HL-60 (cell line): ENCODE results near the gene TLCD5.

Source experiments
- DNase-seq, 2 experiments: peaks; one replicate each; pipeline ENCODE4 v3.0.0-alpha.2; 2010 to 2020; ENCODE audit warnings: low read depth in 1 of 2, low spot score in 1 of 2
- H3K27ac ChIP-seq: fragments of 250-450 bp; sonication (Bioruptor Pico); replicated peaks from 2 replicates; pipeline ENCODE4 v1.5.1; 2020; ENCODE audit warnings: mild to moderate bottlenecking, moderate library complexity
- H3K27me3 ChIP-seq: fragments of 250-450 bp; sonication (Bioruptor Pico); 2 replicates; pipeline ENCODE4 v1.5.1; 2021; ENCODE audit warnings: mild to moderate bottlenecking, moderate library complexity; ENCODE audit not compliant: insufficient read depth, poor library complexity, severe bottlenecking
- H3K4me3 ChIP-seq: replicated peaks from 2 replicates; pipeline ENCODE4 v1.5.1; 2011; ENCODE audit warnings: mild to moderate bottlenecking, control low read depth, low read length; ENCODE audit not compliant: insufficient read depth
- GABPA ChIP-seq: IDR thresholded peaks from 2 replicates; pipeline ENCODE4 v1.6.1; 2012; ENCODE audit warnings: low read depth
- POLR2AphosphoS5 ChIP-seq: IDR thresholded peaks from 2 replicates; pipeline ENCODE4 v1.6.1; 2012; ENCODE audit warnings: low read depth
- SPI1 ChIP-seq: IDR thresholded peaks from 2 replicates; pipeline ENCODE4 v1.6.1; 2012; ENCODE audit warnings: low read depth, mild to moderate bottlenecking, borderline replicate concordance
- TF ChIP-seq, protein P1 (sequence below): IDR thresholded peaks from 2 replicates; pipeline ENCODE4 v1.6.1; 2012; ENCODE audit warnings: low read depth; ENCODE audit not compliant: insufficient replicate concordance
- TF ChIP-seq, protein P2 (sequence below): IDR thresholded peaks from one replicate; pipeline ENCODE4 v1.5.1; 2011; ENCODE audit warnings: low read length, control low read depth, inconsistent platforms; ENCODE audit not compliant: insufficient read depth

Gene TLCD5

DNA sequence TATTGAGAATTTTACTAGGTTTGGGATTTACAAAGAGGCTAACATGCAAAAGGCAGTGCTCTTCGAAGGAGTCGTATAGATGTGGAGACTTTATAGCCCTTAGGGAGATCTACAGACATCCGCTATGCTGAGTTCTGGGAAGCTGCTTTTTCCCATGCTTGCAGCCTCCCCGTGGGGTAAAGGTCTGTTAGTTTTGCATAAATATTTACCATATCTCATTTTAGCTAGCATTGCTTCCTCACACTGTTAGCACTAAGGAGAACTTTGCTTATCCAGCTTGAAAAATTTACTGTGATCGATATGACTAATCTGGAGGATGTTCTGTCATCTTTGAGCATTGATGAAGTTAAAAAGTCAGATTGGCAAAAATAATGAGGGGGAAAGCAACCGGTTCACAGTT, 29.7 kb downstream of the TLCD5 start:
- H3K4me3 ChIP-seq = no peak overlapping the region
- DNase-seq = no peak
- peaks cover 51% of the 10 kb centered on the region for H3K27me3 ChIP-seq
- H3K27ac ChIP-seq = no peak overlapping the region
- TF ChIP-seq POLR2AphosphoS5 = no peak
- TF ChIP-seq, protein P1, sequence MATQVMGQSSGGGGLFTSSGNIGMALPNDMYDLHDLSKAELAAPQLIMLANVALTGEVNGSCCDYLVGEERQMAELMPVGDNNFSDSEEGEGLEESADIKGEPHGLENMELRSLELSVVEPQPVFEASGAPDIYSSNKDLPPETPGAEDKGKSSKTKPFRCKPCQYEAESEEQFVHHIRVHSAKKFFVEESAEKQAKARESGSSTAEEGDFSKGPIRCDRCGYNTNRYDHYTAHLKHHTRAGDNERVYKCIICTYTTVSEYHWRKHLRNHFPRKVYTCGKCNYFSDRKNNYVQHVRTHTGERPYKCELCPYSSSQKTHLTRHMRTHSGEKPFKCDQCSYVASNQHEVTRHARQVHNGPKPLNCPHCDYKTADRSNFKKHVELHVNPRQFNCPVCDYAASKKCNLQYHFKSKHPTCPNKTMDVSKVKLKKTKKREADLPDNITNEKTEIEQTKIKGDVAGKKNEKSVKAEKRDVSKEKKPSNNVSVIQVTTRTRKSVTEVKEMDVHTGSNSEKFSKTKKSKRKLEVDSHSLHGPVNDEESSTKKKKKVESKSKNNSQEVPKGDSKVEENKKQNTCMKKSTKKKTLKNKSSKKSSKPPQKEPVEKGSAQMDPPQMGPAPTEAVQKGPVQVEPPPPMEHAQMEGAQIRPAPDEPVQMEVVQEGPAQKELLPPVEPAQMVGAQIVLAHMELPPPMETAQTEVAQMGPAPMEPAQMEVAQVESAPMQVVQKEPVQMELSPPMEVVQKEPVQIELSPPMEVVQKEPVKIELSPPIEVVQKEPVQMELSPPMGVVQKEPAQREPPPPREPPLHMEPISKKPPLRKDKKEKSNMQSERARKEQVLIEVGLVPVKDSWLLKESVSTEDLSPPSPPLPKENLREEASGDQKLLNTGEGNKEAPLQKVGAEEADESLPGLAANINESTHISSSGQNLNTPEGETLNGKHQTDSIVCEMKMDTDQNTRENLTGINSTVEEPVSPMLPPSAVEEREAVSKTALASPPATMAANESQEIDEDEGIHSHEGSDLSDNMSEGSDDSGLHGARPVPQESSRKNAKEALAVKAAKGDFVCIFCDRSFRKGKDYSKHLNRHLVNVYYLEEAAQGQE = no peak

DNA sequence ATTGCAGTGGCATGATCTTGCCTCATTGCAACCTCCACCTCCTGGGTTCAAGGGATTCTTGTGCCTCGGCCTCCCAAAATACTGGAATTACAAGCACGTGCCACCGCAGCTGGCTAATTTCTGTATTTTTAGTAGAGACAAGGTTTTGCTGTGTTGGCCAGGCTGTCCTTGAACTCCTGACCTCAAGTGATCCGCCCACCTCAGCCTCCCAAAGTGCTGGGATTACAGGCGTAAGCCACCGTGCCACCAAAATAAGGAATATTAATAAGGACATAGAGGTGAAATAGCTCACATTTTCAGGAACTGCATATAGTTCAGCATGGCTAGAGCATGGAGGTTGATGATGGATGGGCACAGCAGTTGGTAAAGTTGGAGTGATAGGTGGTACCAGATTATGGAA, 32.5 kb downstream of the TLCD5 start:
- DNase-seq = no peak
- no peak overlapping the region for H3K4me3 ChIP-seq
- TF ChIP-seq, protein P2, sequence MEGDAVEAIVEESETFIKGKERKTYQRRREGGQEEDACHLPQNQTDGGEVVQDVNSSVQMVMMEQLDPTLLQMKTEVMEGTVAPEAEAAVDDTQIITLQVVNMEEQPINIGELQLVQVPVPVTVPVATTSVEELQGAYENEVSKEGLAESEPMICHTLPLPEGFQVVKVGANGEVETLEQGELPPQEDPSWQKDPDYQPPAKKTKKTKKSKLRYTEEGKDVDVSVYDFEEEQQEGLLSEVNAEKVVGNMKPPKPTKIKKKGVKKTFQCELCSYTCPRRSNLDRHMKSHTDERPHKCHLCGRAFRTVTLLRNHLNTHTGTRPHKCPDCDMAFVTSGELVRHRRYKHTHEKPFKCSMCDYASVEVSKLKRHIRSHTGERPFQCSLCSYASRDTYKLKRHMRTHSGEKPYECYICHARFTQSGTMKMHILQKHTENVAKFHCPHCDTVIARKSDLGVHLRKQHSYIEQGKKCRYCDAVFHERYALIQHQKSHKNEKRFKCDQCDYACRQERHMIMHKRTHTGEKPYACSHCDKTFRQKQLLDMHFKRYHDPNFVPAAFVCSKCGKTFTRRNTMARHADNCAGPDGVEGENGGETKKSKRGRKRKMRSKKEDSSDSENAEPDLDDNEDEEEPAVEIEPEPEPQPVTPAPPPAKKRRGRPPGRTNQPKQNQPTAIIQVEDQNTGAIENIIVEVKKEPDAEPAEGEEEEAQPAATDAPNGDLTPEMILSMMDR = no peak
- TF ChIP-seq GABPA (no peak), POLR2AphosphoS5 (no peak), SPI1 (no peak)
- TF ChIP-seq, protein P1 = no peak
- H3K27me3 ChIP-seq = peaks cover 39% of the 10 kb centered on the region
- H3K27ac ChIP-seq = no peak overlapping the region

DNA sequence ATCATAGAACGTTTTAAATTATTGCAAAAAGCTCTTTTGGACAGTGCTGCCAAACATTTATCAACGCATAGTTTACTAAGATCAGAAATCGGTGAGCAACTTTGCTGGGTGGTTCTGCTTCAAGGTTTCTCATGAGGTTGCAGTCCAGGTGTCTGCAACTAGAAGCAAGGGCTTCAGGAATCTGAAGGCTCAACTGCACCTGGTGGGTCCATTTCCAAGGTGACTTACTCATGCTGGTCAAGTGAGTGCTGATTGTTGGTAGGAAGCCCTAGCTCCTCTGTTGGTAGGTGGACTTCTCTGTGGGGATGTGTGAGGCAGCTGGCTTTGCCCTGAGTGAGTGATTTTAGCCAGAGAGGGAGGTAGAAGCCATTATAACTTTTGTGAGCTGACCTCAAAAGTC, 33.6 kb downstream of the TLCD5 start:
- H3K27ac ChIP-seq = no peak overlapping the region
- TF ChIP-seq SPI1 = no peak
- no peak for TF ChIP-seq GABPA
- TF ChIP-seq, protein P1 = no peak
- TF ChIP-seq, protein P2 = no peak
- TF ChIP-seq POLR2AphosphoS5 = no peak
- DNase-seq = no peak
- no peak overlapping the region for H3K4me3 ChIP-seq
- H3K27me3 ChIP-seq = peaks cover 28% of the 10 kb centered on the region

DNA sequence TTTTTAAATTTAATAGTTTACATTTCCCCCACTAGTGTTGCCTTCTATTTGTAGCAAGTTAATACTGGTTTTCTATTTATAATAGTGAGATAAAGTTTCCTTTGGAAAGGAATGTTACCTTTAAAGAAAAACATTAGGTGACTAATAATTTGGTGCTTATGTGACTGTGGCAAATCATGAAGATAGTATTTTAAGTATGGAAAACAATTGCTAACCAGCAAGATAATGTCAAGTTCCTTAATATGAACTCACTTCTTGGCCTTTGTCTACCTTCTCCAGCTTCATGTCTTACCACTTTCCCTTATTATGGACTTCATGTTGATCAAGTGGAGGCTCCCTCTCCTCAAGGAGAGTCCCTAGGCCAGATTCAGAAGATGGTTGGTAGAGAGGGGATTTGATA, 38.3 kb downstream of the TLCD5 start:
- peaks cover 17% of the 10 kb centered on the region for H3K27me3 ChIP-seq
- no peak overlapping the region for H3K27ac ChIP-seq
- no peak overlapping the region for H3K4me3 ChIP-seq
- TF ChIP-seq POLR2AphosphoS5 (no peak), SPI1 (no peak), GABPA (no peak)
- TF ChIP-seq, protein P2 = no peak
- TF ChIP-seq, protein P1 = no peak
- DNase-seq = no peak
